Measurements from ENCODE around the gene ANKRD53. TPM values are rescaled to one million over a fixed set of nuclear protein-coding genes. Genes with fewer than 3 reads are reported as not detected.
A peak's percentile ranks its signal among the peaks of the same experiment; 100 is the strongest.

Gene ANKRD53, protein sequence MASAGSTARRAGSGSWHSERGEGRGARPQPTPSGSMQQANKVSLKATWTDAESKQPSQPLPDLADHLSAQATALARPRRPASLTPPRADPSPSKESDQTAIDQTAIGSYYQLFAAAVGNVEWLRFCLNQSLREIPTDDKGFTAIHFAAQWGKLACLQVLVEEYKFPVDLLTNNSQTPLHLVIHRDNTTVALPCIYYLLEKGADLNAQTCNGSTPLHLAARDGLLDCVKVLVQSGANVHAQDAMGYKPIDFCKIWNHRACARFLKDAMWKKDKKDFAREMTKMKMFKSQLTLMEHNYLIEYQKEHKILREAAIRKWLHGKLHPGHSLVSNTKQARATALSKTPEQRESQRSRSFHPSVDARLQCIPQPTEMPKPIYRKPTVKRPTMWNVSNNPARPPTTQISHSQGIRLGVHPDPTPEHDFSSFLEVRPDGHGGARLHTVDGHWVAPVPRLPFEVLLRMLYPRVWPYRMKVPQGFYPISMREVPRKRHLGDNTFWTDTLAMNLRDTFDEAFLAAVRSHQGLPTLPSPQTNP
- total RNA-seq, result 10 to 100 TPM in 1 of 6 donors, 1 to 10 TPM in 2, under 1 TPM in 3; 0.26 to 10.5 (median 1.4) TPM

DNA sequence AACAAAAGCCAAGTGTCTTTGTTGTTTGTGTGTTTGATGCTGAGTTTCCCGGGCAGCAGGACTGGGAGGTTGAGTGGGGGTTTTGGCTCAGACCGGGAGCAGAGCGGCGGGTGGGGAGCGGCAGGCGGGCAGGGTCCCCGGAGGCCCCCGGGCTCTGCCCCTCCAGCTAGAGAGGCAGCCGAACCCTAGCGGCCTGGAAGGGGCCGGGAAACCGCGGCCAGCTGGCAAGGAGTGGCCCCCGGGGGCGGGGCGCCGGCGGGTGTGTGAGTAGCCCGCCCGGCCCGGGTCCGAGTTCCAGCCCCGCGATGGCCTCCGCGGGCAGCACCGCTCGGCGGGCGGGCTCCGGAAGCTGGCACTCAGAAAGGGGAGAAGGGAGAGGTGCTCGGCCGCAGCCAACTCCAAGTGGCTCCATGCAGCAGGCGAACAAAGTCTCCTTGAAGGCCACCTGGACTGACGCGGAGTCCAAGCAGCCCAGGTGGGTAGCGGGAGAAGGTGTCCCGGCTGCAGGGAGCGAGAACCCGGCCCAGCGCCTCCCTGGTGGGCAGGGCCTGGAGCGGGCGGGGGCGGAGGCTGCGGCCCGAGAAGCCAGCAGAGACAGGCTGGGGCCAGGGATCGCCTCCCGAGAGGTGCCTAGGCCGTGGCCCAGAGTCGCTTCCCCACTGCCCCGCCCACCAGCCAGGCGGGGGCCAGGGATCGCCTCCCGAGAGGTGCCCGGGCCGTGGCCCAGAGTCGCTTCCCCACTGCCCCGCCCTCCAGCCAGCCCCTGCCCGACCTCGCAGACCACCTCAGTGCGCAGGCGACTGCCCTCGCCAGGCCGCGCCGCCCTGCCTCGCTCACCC lies at the start of gene ANKRD53:
Gene ANKRD53 (plus strand): TSS at position 290 of the 839 bp plus-strand sequence. CDS start 16 bp downstream, at position 306.
- H3K4me3 ChIP-seq, result peak within 1 kb of the TSS; percentile 56 to 80 (median 63)
- TF ChIP-seq POLR2A (IDR thresholded peaks at IDR 0.05) (no peak), POLR2AphosphoS5 (IDR thresholded peaks at IDR 0.05) (no peak), EP300 (IDR thresholded peaks at IDR 0.05) (no peak)
- TF ChIP-seq, protein P1, sequence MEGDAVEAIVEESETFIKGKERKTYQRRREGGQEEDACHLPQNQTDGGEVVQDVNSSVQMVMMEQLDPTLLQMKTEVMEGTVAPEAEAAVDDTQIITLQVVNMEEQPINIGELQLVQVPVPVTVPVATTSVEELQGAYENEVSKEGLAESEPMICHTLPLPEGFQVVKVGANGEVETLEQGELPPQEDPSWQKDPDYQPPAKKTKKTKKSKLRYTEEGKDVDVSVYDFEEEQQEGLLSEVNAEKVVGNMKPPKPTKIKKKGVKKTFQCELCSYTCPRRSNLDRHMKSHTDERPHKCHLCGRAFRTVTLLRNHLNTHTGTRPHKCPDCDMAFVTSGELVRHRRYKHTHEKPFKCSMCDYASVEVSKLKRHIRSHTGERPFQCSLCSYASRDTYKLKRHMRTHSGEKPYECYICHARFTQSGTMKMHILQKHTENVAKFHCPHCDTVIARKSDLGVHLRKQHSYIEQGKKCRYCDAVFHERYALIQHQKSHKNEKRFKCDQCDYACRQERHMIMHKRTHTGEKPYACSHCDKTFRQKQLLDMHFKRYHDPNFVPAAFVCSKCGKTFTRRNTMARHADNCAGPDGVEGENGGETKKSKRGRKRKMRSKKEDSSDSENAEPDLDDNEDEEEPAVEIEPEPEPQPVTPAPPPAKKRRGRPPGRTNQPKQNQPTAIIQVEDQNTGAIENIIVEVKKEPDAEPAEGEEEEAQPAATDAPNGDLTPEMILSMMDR (IDR thresholded peaks at IDR 0.05), result no peak
- H3K9me3 ChIP-seq, result no peaks in the 10 kb centered on the region
- H3K27me3 ChIP-seq, result no peaks in the 10 kb centered on the region
- peaks cover 16 to 25% (median 21%) of the 10 kb centered on the region in 4 donors for H3K4me1 ChIP-seq
- H3K27ac ChIP-seq, result peak within 1 kb of the TSS; percentile 83 to 91 (median 90)
- ATAC-seq (ENCODE audit: low FRiP score in 2 of 2), result peak; percentile 61 to 69
- H3K36me3 ChIP-seq, result peaks cover 0 to 4% (median under 1%) of the 10 kb centered on the region in 4 donors
- 11 to 14% methylated on average over 17 to 63 of the region's 67 CpGs for WGBS, 2 donors
- peak; percentile 48 to 92 for DNase-seq

DNA sequence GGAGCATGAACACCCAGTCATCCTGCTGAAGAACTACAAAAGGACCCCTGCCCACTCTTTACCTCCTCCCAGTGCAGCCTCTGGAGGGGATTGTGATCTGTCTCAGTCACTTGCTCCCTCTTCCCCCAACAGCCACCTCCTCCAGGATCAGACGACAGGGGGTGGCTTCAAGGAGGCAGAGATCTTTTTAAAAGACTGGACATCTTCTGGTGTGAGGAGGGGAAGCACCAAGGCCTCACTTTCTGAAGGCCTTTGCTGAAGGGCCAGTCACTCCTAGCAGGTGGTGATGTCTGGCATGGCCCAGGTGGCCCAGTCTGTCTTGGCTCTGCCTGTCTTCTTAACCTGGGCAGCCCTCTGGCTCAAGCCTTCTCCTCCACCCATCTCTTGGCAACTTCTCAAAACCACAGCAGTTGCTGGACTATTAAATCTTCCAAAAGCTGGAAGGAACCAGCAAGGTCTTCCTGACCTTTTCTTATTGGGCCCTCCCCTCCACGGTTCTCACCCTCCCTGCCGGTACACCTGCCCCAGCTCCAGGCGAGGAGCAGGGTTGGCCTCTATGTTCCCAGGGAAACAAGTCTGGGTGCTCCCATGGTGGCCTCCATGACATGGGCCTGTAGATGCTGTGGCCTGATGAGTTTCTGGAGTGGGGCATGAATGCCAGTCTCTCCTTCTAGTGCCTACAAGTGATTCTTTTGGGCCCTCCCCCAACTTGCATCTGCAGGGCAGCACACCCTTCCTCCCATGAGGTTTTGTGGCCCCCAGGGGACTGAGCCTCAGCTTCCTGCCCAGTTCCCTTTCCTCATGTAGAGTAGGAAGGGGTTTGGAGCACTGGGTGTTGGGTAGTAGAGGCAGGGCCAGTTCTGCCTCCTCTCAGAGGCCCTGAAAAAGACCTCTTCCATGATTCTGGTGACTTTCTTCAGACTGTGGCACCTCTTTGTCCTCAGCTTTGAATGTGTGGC lies 47.8 kb upstream of the ANKRD53 start:
- 83 to 85% methylated on average over 4 of the region's 4 CpGs for WGBS, 2 donors
- Histone ChIP-seq H3K4me3 (no peak overlapping the region), H3K9me3 (no peaks in the 10 kb centered on the region), H3K27me3 (no peaks in the 10 kb centered on the region), H3K36me3 (no peaks in the 10 kb centered on the region), H3K27ac (no peak overlapping the region), H3K4me1 (peaks cover 0 to 3% (median 2%) of the 10 kb centered on the region in 4 donors)
- ATAC-seq (ENCODE audit: low FRiP score in 2 of 2) (no peak), DNase-seq (no peak)
- TF ChIP-seq, protein P1 (IDR thresholded peaks at IDR 0.05), result no peak
- TF ChIP-seq EP300 (IDR thresholded peaks at IDR 0.05) (no peak), POLR2A (IDR thresholded peaks at IDR 0.05) (no peak), POLR2AphosphoS5 (IDR thresholded peaks at IDR 0.05) (no peak)

DNA sequence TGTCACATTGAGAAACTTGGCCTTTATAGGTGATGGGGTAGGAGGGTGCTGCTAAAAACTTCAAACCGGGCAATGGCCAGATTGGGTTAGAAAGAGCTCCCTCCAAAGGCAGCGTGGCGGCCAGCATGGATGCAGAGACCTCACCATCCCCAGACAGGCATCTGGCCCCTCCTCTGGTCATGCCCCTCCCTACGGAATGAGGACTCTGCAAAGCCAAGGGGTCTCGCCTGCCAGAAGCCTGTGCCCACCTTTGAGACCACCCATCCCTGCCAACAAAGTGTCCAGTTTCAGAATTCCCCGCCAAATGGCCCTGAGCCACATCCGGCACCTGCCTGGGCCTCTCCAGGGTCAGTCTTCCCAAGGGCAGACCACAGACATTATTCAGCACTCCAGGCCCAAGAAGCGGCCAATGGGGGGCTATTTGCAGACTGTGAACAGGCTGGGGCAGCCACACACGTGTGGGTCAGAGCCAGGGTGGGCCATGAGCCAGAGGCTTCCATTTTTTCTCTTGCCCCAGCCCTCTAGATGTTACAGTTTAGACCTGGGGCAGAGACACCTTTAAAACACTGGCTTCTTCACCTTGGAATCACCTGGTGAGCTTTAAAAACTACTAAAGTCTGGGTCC lies 46.9 kb upstream of the ANKRD53 start:
- Histone ChIP-seq H3K9me3 (no peaks in the 10 kb centered on the region), H3K4me1 (peaks cover 0 to 11% (median 5%) of the 10 kb centered on the region in 4 donors), H3K4me3 (no peak overlapping the region), H3K27ac (no peak overlapping the region), H3K36me3 (no peaks in the 10 kb centered on the region), H3K27me3 (no peaks in the 10 kb centered on the region)
- no peak for DNase-seq
- TF ChIP-seq EP300 (IDR thresholded peaks at IDR 0.05), result no peak
- no peak for TF ChIP-seq POLR2AphosphoS5 (IDR thresholded peaks at IDR 0.05)
- TF ChIP-seq, protein P1 (IDR thresholded peaks at IDR 0.05), result no peak
- TF ChIP-seq POLR2A (IDR thresholded peaks at IDR 0.05), result no peak
- ATAC-seq (ENCODE audit: low FRiP score in 2 of 2), result no peak
- WGBS, 2 donors, result 71% methylated on average over 9 of the region's 9 CpGs; no CpG with 5 or more reads in 1 of the 2 donors

Measured in upper lobe of left lung (tissue), 6 donors.